ENCODE results near the gene CACNA1C. TPM values are rescaled to one million over a fixed set of nuclear protein-coding genes. Genes with fewer than 3 reads are reported as not detected.

CACNA1C gene
- total RNA-seq, 2 donors from 2014 or later: 0.06 TPM; not detected in 1

- H3K36me3 Mint-ChIP-seq: no peaks in the 10 kb centered on the region
- ATAC-seq (no peak), DNase-seq (ENCODE audit: low spot score) (peak; percentile 51)
- no peaks in the 10 kb centered on the region for H3K4me1 Mint-ChIP-seq (ENCODE audit: low read depth in 2 of 2)
- H3K4me3 Mint-ChIP-seq: no peak overlapping the region
- no peaks in the 10 kb centered on the region for H3K9me3 Mint-ChIP-seq
- no peak overlapping the region for H3K27ac Mint-ChIP-seq
- peaks cover 6 to 13% of the 10 kb centered on the region in 2 donors for H3K27me3 Mint-ChIP-seq
Measured at GRCh38 chr12:2390850-2391390, 338.1 kb downstream of the CACNA1C start.

GRCh38 chr12:2391740-2392331 is 339.0 kb downstream of the CACNA1C start:
- H3K4me1 Mint-ChIP-seq (ENCODE audit: low read depth in 2 of 2): no peaks in the 10 kb centered on the region
- H3K4me3 Mint-ChIP-seq: no peak overlapping the region
- no peaks in the 10 kb centered on the region for H3K9me3 Mint-ChIP-seq
- no peaks in the 10 kb centered on the region for H3K36me3 Mint-ChIP-seq
- H3K27ac Mint-ChIP-seq: no peak overlapping the region
- H3K27me3 Mint-ChIP-seq: peaks cover 6 to 13% of the 10 kb centered on the region in 2 donors
- DNase-seq (ENCODE audit: low spot score) (peak; percentile 37), ATAC-seq (no peak)

GRCh38 chr12:2393016-2393415 is 340.2 kb downstream of the CACNA1C start:
- peaks cover 6 to 13% of the 10 kb centered on the region in 2 donors for H3K27me3 Mint-ChIP-seq
- H3K9me3 Mint-ChIP-seq: no peaks in the 10 kb centered on the region
- DNase-seq (ENCODE audit: low spot score) (peak; percentile 56), ATAC-seq (peak in 1 of 2 donors; percentile 20)
- H3K27ac Mint-ChIP-seq: no peak overlapping the region
- no peaks in the 10 kb centered on the region for H3K4me1 Mint-ChIP-seq (ENCODE audit: low read depth in 2 of 2)
- H3K36me3 Mint-ChIP-seq: no peaks in the 10 kb centered on the region
- H3K4me3 Mint-ChIP-seq: no peak overlapping the region

- DNase-seq (ENCODE audit: low spot score) (no peak), ATAC-seq (no peak)
- no peak overlapping the region for H3K4me3 Mint-ChIP-seq
- no peak overlapping the region for H3K27ac Mint-ChIP-seq
- H3K27me3 Mint-ChIP-seq: peaks cover 6 to 13% of the 10 kb centered on the region in 2 donors
- no peaks in the 10 kb centered on the region for H3K9me3 Mint-ChIP-seq
- no peaks in the 10 kb centered on the region for H3K36me3 Mint-ChIP-seq
- H3K4me1 Mint-ChIP-seq (ENCODE audit: low read depth in 2 of 2): no peaks in the 10 kb centered on the region
Measured at GRCh38 chr12:2393996-2394395, 341.2 kb downstream of the CACNA1C start.

- H3K4me1 Mint-ChIP-seq (ENCODE audit: low read depth in 2 of 2): no peaks in the 10 kb centered on the region
- DNase-seq (ENCODE audit: low spot score): no peak
- no peak overlapping the region for H3K4me3 Mint-ChIP-seq
- ATAC-seq: no peak
- no peaks in the 10 kb centered on the region for H3K36me3 Mint-ChIP-seq
- H3K27me3 Mint-ChIP-seq: peaks cover 8% of the 10 kb centered on the region in 2 donors
- no peaks in the 10 kb centered on the region for H3K9me3 Mint-ChIP-seq
- H3K27ac Mint-ChIP-seq: no peak overlapping the region
Measured at GRCh38 chr12:2395354-2395977, 342.7 kb downstream of the CACNA1C start.

- H3K27me3 Mint-ChIP-seq: peaks cover 0 to 4% of the 10 kb centered on the region in 2 donors
- no peaks in the 10 kb centered on the region for H3K4me1 Mint-ChIP-seq (ENCODE audit: low read depth in 2 of 2)
- no peaks in the 10 kb centered on the region for H3K36me3 Mint-ChIP-seq
- no peak for ATAC-seq
- no peak overlapping the region for H3K4me3 Mint-ChIP-seq
- no peak for DNase-seq (ENCODE audit: low spot score)
- no peaks in the 10 kb centered on the region for H3K9me3 Mint-ChIP-seq
- H3K27ac Mint-ChIP-seq: no peak overlapping the region
Measured at GRCh38 chr12:2396448-2396871, 343.7 kb downstream of the CACNA1C start.

- H3K4me1 Mint-ChIP-seq (ENCODE audit: low read depth in 2 of 2): no peaks in the 10 kb centered on the region
- H3K36me3 Mint-ChIP-seq: no peaks in the 10 kb centered on the region
- peaks cover 0 to 4% of the 10 kb centered on the region in 2 donors for H3K27me3 Mint-ChIP-seq
- DNase-seq (ENCODE audit: low spot score) (no peak), ATAC-seq (no peak)
- no peak overlapping the region for H3K4me3 Mint-ChIP-seq
- no peaks in the 10 kb centered on the region for H3K9me3 Mint-ChIP-seq
- H3K27ac Mint-ChIP-seq: no peak overlapping the region
Measured at GRCh38 chr12:2397356-2398045, 344.7 kb downstream of the CACNA1C start.

- Mint-ChIP-seq H3K4me1 (ENCODE audit: low read depth in 2 of 2) (no peaks in the 10 kb centered on the region), H3K4me3 (no peak overlapping the region), H3K27ac (no peak overlapping the region)
Measured at GRCh38 chr12:2401040-2401439, 348.3 kb downstream of the CACNA1C start.

GRCh38 chr12:2402073-2402579 is 349.3 kb downstream of the CACNA1C start:
- H3K27ac Mint-ChIP-seq: no peak overlapping the region
- H3K36me3 Mint-ChIP-seq: no peaks in the 10 kb centered on the region
- H3K9me3 Mint-ChIP-seq: no peaks in the 10 kb centered on the region
- no peaks in the 10 kb centered on the region for H3K4me1 Mint-ChIP-seq (ENCODE audit: low read depth in 2 of 2)
- H3K27me3 Mint-ChIP-seq: peaks cover 0 to 4% of the 10 kb centered on the region in 2 donors
- ATAC-seq (no peak), DNase-seq (ENCODE audit: low spot score) (no peak)
- H3K4me3 Mint-ChIP-seq: no peak overlapping the region

More at GRCh38 chr12:2401040-2401439, 348.3 kb downstream of the CACNA1C start:
- Mint-ChIP-seq H3K27me3 (peaks cover 0 to 4% of the 10 kb centered on the region in 2 donors), H3K36me3 (no peaks in the 10 kb centered on the region), H3K9me3 (no peaks in the 10 kb centered on the region)
- ATAC-seq (no peak), DNase-seq (ENCODE audit: low spot score) (no peak)

- Mint-ChIP-seq H3K9me3 (no peaks in the 10 kb centered on the region), H3K27me3 (peaks cover 0 to 4% of the 10 kb centered on the region in 2 donors), H3K27ac (no peak overlapping the region), H3K36me3 (no peaks in the 10 kb centered on the region), H3K4me1 (ENCODE audit: low read depth in 2 of 2) (no peaks in the 10 kb centered on the region), H3K4me3 (no peak overlapping the region)
- ATAC-seq (no peak), DNase-seq (ENCODE audit: low spot score) (no peak)
Measured at GRCh38 chr12:2403221-2403976, 350.6 kb downstream of the CACNA1C start.

- Mint-ChIP-seq H3K27ac (no peak overlapping the region), H3K4me3 (no peak overlapping the region), H3K9me3 (no peaks in the 10 kb centered on the region), H3K27me3 (no peaks in the 10 kb centered on the region), H3K36me3 (no peaks in the 10 kb centered on the region), H3K4me1 (ENCODE audit: low read depth in 2 of 2) (no peaks in the 10 kb centered on the region)
- DNase-seq (ENCODE audit: low spot score): no peak
- no peak for ATAC-seq
Measured at GRCh38 chr12:2405039-2405438, 352.3 kb downstream of the CACNA1C start.

GRCh38 chr12:2406903-2407302 is 354.1 kb downstream of the CACNA1C start:
- H3K27me3 Mint-ChIP-seq: no peaks in the 10 kb centered on the region
- H3K9me3 Mint-ChIP-seq: no peaks in the 10 kb centered on the region
- no peak for ATAC-seq
- no peaks in the 10 kb centered on the region for H3K36me3 Mint-ChIP-seq
- H3K4me1 Mint-ChIP-seq (ENCODE audit: low read depth in 2 of 2): no peaks in the 10 kb centered on the region
- H3K27ac Mint-ChIP-seq: no peak overlapping the region
- no peak for DNase-seq (ENCODE audit: low spot score)
- no peak overlapping the region for H3K4me3 Mint-ChIP-seq

- H3K9me3 Mint-ChIP-seq: no peaks in the 10 kb centered on the region
- no peaks in the 10 kb centered on the region for H3K27me3 Mint-ChIP-seq
- no peaks in the 10 kb centered on the region for H3K36me3 Mint-ChIP-seq
- ATAC-seq: no peak
- H3K4me1 Mint-ChIP-seq (ENCODE audit: low read depth in 2 of 2): no peaks in the 10 kb centered on the region
- no peak for DNase-seq (ENCODE audit: low spot score)
- no peak overlapping the region for H3K27ac Mint-ChIP-seq
- H3K4me3 Mint-ChIP-seq: no peak overlapping the region
Measured at GRCh38 chr12:2408262-2408661, 355.5 kb downstream of the CACNA1C start.

Measured in natural killer cell treated with Interleukin-12 subunit alpha and Interleukin-12 subunit beta and Interleukin-15 and Interleukin-18, amount 100 ng/mL, for 72 hours (primary cell).